Endothelial cell (in vitro differentiated cells): Measurements from ENCODE around the gene NAV2. TPM values are rescaled to one million over a fixed set of nuclear protein-coding genes. Genes with fewer than 3 reads are reported as not detected.

ENCODE experiments used
- DNase-seq: peaks from one replicate; pipeline ENCODE4 v3.0.0; 2021; ENCODE audit warnings: low spot score
- H3K27ac Mint-ChIP-seq: one replicate; pipeline ENCODE4 v1.8.0; 2021; ENCODE audit warnings: mixed read lengths, inconsistent platforms; ENCODE audit not compliant: unreplicated experiment
- H3K27me3 Mint-ChIP-seq: one replicate; pipeline ENCODE4 v1.8.0; 2021; ENCODE audit warnings: mild to moderate bottlenecking, moderate library complexity, mixed read lengths, inconsistent platforms; ENCODE audit not compliant: unreplicated experiment
- H3K36me3 Mint-ChIP-seq: one replicate; pipeline ENCODE4 v1.8.0; 2021; ENCODE audit warnings: mild to moderate bottlenecking, low read depth, mixed read lengths, inconsistent platforms; ENCODE audit not compliant: unreplicated experiment
- H3K4me1 Mint-ChIP-seq: one replicate; pipeline ENCODE4 v1.8.0; 2021; ENCODE audit warnings: mild to moderate bottlenecking, mixed read lengths, inconsistent platforms; ENCODE audit not compliant: unreplicated experiment
- H3K4me3 Mint-ChIP-seq: one replicate; pipeline ENCODE4 v1.8.0; 2021; ENCODE audit warnings: mild to moderate bottlenecking, mixed read lengths, inconsistent platforms; ENCODE audit not compliant: unreplicated experiment
- H3K9me3 Mint-ChIP-seq: one replicate; pipeline ENCODE4 v1.8.0; 2021; ENCODE audit warnings: mixed read lengths, inconsistent platforms; ENCODE audit not compliant: unreplicated experiment
- CTCF ChIP-seq: fragments of 200-600 bp; sonication (generic); IDR thresholded peaks from one replicate; pipeline ENCODE4 v1.5.0; 2021; ENCODE audit warnings: antibody characterized with exemption; ENCODE audit not compliant: unreplicated experiment
- total RNA-seq: library from RNA; stranded (reverse); fragmentation: NEBNext Ultra II Directional; extraction: Animal tissue kit (Norgen Biotek cat#: 25700); gene quantifications from one replicate; pipeline ENCODE4 v1.2.1, GENCODE V29; 2021; ENCODE audit not compliant: unreplicated experiment

Gene NAV2
- total RNA-seq, 1 donor from 2014 or later, result 15.6 TPM

GRCh38 chr11:19746086-19746485 is 33.4 kb downstream of the NAV2 start:
- Mint-ChIP-seq H3K36me3 (no peaks in the 10 kb centered on the region), H3K9me3 (no peaks in the 10 kb centered on the region), H3K27ac (no peak overlapping the region), H3K4me3 (no peak overlapping the region), H3K27me3 (no peaks in the 10 kb centered on the region), H3K4me1 (no peaks in the 10 kb centered on the region)
- no peak for DNase-seq
- no peak for TF ChIP-seq CTCF

DNA sequence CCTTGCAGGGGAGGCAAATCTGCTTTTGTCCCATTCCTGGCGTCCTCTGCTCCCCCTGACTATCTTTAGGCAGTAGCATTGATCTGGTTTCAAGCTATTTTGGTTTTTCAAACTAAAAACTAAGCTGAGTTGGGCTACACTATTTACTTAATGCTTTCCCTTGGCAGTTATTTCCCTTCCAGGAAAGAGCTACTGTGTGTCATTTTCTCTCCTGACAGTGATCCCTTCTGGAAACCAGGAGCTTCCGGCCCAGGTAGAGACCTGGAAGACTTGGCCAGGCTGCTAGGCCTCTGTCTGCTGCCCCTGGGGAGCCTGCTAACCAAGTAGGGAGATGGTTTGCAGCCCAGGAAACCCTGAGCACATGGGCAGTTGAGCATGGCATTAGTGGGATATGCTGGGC is 35.0 kb downstream of the NAV2 start:
- H3K4me3 Mint-ChIP-seq, result no peak overlapping the region
- H3K9me3 Mint-ChIP-seq, result no peaks in the 10 kb centered on the region
- H3K27me3 Mint-ChIP-seq, result no peaks in the 10 kb centered on the region
- TF ChIP-seq CTCF, result no peak
- no peaks in the 10 kb centered on the region for H3K36me3 Mint-ChIP-seq
- H3K4me1 Mint-ChIP-seq, result no peaks in the 10 kb centered on the region
- DNase-seq, result no peak
- H3K27ac Mint-ChIP-seq, result no peak overlapping the region

GRCh38 chr11:19751055-19751454 is 38.4 kb downstream of the NAV2 start:
- Mint-ChIP-seq H3K4me1 (peaks cover 2% of the 10 kb centered on the region), H3K9me3 (no peaks in the 10 kb centered on the region), H3K4me3 (no peak overlapping the region), H3K27me3 (peaks cover 2% of the 10 kb centered on the region), H3K36me3 (no peaks in the 10 kb centered on the region), H3K27ac (no peak overlapping the region)
- no peak for TF ChIP-seq CTCF
- no peak for DNase-seq

- no peak for TF ChIP-seq CTCF
- peaks cover 2% of the 10 kb centered on the region for H3K4me1 Mint-ChIP-seq
- H3K9me3 Mint-ChIP-seq, result no peaks in the 10 kb centered on the region
- peaks cover 3% of the 10 kb centered on the region for H3K27me3 Mint-ChIP-seq
- H3K27ac Mint-ChIP-seq, result no peak overlapping the region
- H3K36me3 Mint-ChIP-seq, result no peaks in the 10 kb centered on the region
- H3K4me3 Mint-ChIP-seq, result no peak overlapping the region
- DNase-seq, result no peak
Measured at GRCh38 chr11:19753451-19754106, 40.9 kb downstream of the NAV2 start.

DNA sequence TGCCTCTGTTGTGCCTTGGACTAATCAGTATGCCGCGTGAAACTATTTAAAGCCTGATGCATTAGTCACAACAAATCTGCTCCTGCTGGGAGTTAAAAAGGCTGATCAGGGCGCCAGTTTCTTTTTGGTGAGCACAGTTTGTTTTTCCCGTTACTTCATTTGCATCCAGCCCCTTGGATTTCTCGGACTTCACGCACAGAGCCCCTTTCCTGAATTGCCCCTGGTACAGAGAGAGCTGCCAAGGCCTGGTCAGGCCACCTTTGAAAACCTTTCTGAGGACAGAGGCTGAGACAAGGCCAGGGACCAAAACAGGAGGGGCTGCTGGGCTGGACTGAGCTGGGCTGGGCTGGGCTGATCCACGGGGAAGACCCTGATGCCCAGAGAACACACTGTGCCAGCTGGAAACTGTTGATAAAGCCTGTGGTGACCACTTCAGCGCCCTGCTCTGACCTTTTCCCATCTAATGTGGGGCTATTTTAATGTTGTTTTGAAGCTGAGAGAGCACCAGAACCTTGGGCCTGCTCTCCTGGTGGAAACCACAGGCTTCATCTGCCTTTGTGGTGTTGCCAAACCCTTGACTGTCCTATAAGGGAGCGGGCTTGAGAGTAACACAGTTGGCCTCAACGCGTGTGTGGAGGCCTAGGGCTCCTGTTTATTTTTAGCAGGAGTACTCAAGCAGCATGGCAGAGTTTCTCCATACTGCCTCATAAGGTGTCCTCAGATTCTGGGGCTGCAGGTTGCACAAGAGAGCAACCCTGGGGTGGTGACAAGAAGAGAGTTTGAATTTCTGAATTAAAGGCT is 44.2 kb downstream of the NAV2 start:
- H3K4me1 Mint-ChIP-seq, result peaks cover 2% of the 10 kb centered on the region
- TF ChIP-seq CTCF, result no peak
- H3K4me3 Mint-ChIP-seq, result no peak overlapping the region
- peaks cover 3% of the 10 kb centered on the region for H3K27me3 Mint-ChIP-seq
- no peaks in the 10 kb centered on the region for H3K36me3 Mint-ChIP-seq
- DNase-seq, result no peak
- H3K9me3 Mint-ChIP-seq, result no peaks in the 10 kb centered on the region
- no peak overlapping the region for H3K27ac Mint-ChIP-seq
